ENCODE results near the gene SAMD8. TPM values are rescaled to one million over a fixed set of nuclear protein-coding genes. Genes with fewer than 3 reads are reported as not detected.

SAMD8 gene
- total RNA-seq, 1 experiment from 2014 or later: 23.6 TPM

DNA sequence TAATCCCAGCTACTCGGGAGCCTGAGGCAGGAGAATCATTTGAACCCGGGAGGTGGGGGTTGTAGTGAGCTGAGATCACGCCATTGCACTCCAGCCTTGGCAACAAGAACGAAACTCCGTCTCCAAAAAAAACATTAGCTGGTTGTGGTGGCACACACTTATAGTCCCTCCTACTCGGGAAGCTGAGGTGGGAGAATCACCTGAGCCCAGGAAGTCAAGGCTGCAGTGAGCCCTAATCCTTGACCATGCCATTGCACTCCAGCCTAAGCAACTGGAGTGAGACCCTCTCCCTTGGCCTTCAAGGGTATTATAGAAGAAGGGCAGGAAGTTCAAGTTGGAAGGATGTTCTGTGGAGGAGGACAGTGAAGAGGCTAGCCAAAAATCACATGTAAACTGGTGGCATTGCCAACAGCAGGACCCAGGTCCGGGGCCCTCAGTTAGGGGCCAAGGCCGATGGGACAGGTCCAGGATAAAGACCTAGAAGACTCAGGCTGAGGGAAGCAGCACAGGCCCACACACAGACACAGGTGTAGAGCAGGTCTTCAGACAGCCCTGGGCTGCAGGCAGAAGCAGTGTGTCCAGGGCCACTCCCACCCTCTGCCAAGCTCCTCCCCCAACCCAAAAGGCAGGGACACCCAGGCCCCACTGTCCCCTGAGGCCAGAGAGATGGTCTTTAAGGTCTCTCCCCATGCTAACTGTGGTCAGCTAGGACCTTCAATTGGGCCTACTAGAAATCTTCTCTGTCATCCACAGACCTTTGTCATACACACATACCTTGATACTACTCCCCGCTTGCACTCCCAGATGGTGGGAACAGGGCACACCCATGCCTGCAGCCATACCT, 8.4 kb upstream of the SAMD8 start:
- ChIA-PET CTCF (interaction anchor here (1.0 kb wide), 1 partner anchor 21 kb away, joined by 3 read pairs; no protein-coding TSS in a partner anchor), POLR2A (no interaction called here), RAD21 (ENCODE audit: low non-redundant PET in 1 of 2, low total read pairs in 2 of 2, uncharacterized antibody in 2 of 2, unreplicated experiment in 2 of 2) (no interaction called here)
- Histone ChIP-seq H3K4me2 (ENCODE audit: low read length) (no peak overlapping the region), H3K36me3 (ENCODE audit: control insufficient read depth in 1 of 2, insufficient read depth in 2 of 2, low read length in 2 of 2) (no peaks in the 10 kb centered on the region), H3K27ac (ENCODE audit: low read depth, low read length) (no peak overlapping the region), H2AFZ (ENCODE audit: low read depth, low read length, poor library complexity, severe bottlenecking) (no peak overlapping the region), H3K9me2 (ENCODE audit: insufficient read depth) (no peaks in the 10 kb centered on the region), H3K9ac (ENCODE audit: low read length) (no peak overlapping the region), H3K4me3 (replicated peaks in 1 of 2; ENCODE audit: low read depth in 1 of 2, low read length in 2 of 2) (no peak overlapping the region), H3K79me2 (ENCODE audit: insufficient read depth, low read length) (no peaks in the 10 kb centered on the region), H3K9me3 (ENCODE audit: control insufficient read depth in 1 of 2, insufficient read depth in 1 of 2, low read depth in 1 of 2, low read length in 2 of 2) (no peaks in the 10 kb centered on the region), H4K20me1 (ENCODE audit: insufficient read depth) (no peaks in the 10 kb centered on the region), H3K27me3 (ENCODE audit: insufficient read depth, low read length) (no peaks in the 10 kb centered on the region), H3K4me1 (ENCODE audit: control insufficient read depth in 1 of 2, insufficient read depth in 2 of 2, low read length in 2 of 2) (peaks cover 2 to 4% of the 10 kb centered on the region in 2 experiments; a peak in 3 of 4 replicates)
- no peak for DNase-seq (ENCODE audit: low read depth, low spot score)
- intact Hi-C loops (cut with micrococcal nuclease): loop anchor here (5.0 kb wide), 1 partner anchor 81 kb away; no protein-coding TSS in a partner anchor
- ATAC-seq: no peak
- BruUV-seq (replicated peaks): no TSS peak
- TF ChIP-seq, protein P1, sequence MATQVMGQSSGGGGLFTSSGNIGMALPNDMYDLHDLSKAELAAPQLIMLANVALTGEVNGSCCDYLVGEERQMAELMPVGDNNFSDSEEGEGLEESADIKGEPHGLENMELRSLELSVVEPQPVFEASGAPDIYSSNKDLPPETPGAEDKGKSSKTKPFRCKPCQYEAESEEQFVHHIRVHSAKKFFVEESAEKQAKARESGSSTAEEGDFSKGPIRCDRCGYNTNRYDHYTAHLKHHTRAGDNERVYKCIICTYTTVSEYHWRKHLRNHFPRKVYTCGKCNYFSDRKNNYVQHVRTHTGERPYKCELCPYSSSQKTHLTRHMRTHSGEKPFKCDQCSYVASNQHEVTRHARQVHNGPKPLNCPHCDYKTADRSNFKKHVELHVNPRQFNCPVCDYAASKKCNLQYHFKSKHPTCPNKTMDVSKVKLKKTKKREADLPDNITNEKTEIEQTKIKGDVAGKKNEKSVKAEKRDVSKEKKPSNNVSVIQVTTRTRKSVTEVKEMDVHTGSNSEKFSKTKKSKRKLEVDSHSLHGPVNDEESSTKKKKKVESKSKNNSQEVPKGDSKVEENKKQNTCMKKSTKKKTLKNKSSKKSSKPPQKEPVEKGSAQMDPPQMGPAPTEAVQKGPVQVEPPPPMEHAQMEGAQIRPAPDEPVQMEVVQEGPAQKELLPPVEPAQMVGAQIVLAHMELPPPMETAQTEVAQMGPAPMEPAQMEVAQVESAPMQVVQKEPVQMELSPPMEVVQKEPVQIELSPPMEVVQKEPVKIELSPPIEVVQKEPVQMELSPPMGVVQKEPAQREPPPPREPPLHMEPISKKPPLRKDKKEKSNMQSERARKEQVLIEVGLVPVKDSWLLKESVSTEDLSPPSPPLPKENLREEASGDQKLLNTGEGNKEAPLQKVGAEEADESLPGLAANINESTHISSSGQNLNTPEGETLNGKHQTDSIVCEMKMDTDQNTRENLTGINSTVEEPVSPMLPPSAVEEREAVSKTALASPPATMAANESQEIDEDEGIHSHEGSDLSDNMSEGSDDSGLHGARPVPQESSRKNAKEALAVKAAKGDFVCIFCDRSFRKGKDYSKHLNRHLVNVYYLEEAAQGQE (IDR thresholded peaks at IDR 0.05; ENCODE audit: low read depth): no peak
- TF ChIP-seq, protein P2, sequence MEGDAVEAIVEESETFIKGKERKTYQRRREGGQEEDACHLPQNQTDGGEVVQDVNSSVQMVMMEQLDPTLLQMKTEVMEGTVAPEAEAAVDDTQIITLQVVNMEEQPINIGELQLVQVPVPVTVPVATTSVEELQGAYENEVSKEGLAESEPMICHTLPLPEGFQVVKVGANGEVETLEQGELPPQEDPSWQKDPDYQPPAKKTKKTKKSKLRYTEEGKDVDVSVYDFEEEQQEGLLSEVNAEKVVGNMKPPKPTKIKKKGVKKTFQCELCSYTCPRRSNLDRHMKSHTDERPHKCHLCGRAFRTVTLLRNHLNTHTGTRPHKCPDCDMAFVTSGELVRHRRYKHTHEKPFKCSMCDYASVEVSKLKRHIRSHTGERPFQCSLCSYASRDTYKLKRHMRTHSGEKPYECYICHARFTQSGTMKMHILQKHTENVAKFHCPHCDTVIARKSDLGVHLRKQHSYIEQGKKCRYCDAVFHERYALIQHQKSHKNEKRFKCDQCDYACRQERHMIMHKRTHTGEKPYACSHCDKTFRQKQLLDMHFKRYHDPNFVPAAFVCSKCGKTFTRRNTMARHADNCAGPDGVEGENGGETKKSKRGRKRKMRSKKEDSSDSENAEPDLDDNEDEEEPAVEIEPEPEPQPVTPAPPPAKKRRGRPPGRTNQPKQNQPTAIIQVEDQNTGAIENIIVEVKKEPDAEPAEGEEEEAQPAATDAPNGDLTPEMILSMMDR (IDR thresholded peaks at IDR 0.05 in 2 of 3, conservative IDR thresholded peaks at IDR 0.05 in 1 of 3; ENCODE audit: borderline replicate concordance in 1 of 3, insufficient read depth in 1 of 3, low read depth in 2 of 3, low read length in 2 of 3): no peak
- TF ChIP-seq JUND (IDR thresholded peaks at IDR 0.05) (no peak), TCF7L2 (IDR thresholded peaks at IDR 0.05; ENCODE audit: borderline replicate concordance, extremely low read depth, insufficient read depth, insufficient read length) (no peak)

All from HCT116 (cell line).